HG03039 (cell line): ENCODE measurements around the gene TP53BP1.
"Not testable (repeated sequence)": the region's sequence is repeated elsewhere in the genome, so short reads cannot be mapped to it uniquely, and the experiment has no call there.

Experiments used
- ATAC-seq: cut with Tn5 transposase; IDR thresholded peaks from one replicate; pipeline ENCODE4 v1.9.1; 2021; ENCODE audit warnings: mild to moderate bottlenecking, moderate library complexity; ENCODE audit not compliant: unreplicated experiment

Gene TP53BP1

GRCh38 chr15:43433165-43433564 lies 59.8 kb downstream of the TP53BP1 start:
- no peak for ATAC-seq

- no peak for ATAC-seq
Measured at GRCh38 chr15:43429687-43430086, 63.3 kb downstream of the TP53BP1 start.

- no peak for ATAC-seq
Measured at GRCh38 chr15:43423793-43424192, 69.2 kb downstream of the TP53BP1 start.

GRCh38 chr15:43420876-43421275 lies 72.1 kb downstream of the TP53BP1 start:
- ATAC-seq: no peak

- no peak for ATAC-seq
Measured at GRCh38 chr15:43420435-43420834, 72.5 kb downstream of the TP53BP1 start.

GRCh38 chr15:43414196-43414595 lies 78.8 kb downstream of the TP53BP1 start:
- ATAC-seq: no peak

GRCh38 chr15:43412096-43412495 lies 80.9 kb downstream of the TP53BP1 start:
- no peak for ATAC-seq

- no peak for ATAC-seq
Measured at GRCh38 chr15:43410572-43411214, 82.3 kb downstream of the TP53BP1 start.

GRCh38 chr15:43408789-43409188 lies 84.2 kb downstream of the TP53BP1 start:
- ATAC-seq: no peak

- no peak for ATAC-seq
Measured at GRCh38 chr15:43406808-43407207, 86.1 kb downstream of the TP53BP1 start.

GRCh38 chr15:43406189-43406588 lies 86.8 kb downstream of the TP53BP1 start:
- ATAC-seq: no peak

GRCh38 chr15:43404130-43404529 lies 88.8 kb downstream of the TP53BP1 start:
- no peak for ATAC-seq

- ATAC-seq: no peak
Measured at GRCh38 chr15:43403616-43404015, 89.3 kb downstream of the TP53BP1 start.

- no peak for ATAC-seq
Measured at GRCh38 chr15:43402255-43402654, 90.7 kb downstream of the TP53BP1 start.

GRCh38 chr15:43393592-43393991 lies 99.4 kb downstream of the TP53BP1 start:
- not testable (repeated sequence) for ATAC-seq

GRCh38 chr15:43390723-43391122 lies 102.2 kb downstream of the TP53BP1 start:
- no peak for ATAC-seq

GRCh38 chr15:43383070-43383469 lies 109.9 kb downstream of the TP53BP1 start:
- no peak for ATAC-seq

- ATAC-seq: no peak
Measured at GRCh38 chr15:43382310-43382709, 110.6 kb downstream of the TP53BP1 start.

- ATAC-seq: no peak
Measured at GRCh38 chr15:43378601-43379000, 114.4 kb downstream of the TP53BP1 start.

GRCh38 chr15:43376017-43376705 lies 116.8 kb downstream of the TP53BP1 start:
- no peak for ATAC-seq

GRCh38 chr15:43370975-43371974 lies 121.7 kb downstream of the TP53BP1 start, which contains the start of the genes TUBGCP4 and ZSCAN29:
TUBGCP4 (plus strand) TSS chr15:43371101; CDS start chr15:43371355, 254 bp downstream.
ZSCAN29 (minus strand) TSS chr15:43371043; CDS start chr15:43369913, 1,130 bp downstream.
- peak; percentile 74 for ATAC-seq
